Measurements from ENCODE around the gene GIPC1.
A peak's percentile ranks its signal among the peaks of the same experiment; 100 is the strongest.
"Not testable (repeated sequence)": the region's sequence is repeated elsewhere in the genome, so short reads cannot be mapped to it uniquely, and the experiment has no call there.

The GIPC1 gene

DNA sequence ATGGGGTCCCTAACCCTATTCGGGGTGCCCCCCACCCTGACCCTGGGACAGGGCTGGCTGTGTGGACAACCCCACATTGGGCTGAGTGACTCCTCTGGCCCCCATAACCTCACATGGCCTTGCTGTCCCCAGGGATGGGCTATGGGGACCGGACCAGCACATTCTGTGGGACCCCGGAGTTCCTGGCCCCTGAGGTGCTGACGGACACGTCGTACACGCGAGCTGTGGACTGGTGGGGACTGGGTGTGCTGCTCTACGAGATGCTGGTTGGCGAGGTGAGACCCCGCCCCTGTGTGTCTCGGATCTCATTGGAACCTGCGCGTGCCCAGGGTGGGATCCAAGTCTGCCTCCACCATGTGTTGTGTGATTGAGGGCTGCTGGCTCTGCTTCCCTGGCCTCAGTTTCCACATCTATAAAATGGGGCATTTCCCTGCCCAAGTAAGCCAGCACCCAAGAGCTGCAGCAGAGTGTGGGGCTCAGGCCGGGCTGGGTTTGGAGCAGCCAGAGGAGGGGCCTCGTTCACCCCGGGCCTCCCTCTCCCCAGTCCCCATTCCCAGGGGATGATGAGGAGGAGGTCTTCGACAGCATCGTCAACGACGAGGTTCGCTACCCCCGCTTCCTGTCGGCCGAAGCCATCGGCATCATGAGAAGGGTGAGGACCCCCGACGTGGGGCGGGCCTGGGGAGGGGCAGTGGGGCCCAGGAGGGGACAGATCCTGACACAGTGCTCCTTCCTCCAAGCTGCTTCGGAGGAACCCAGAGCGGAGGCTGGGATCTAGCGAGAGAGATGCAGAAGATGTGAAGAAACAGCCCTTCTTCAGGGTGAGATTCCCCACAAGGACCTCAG lies 25.7 kb downstream of the GIPC1 start:
- no peak for DNase-seq (ENCODE audit: low read depth)

GRCh38 chr19:14467816-14468215 lies 28.1 kb downstream of the GIPC1 start:
- DNase-seq (ENCODE audit: low read depth) = no peak

DNA sequence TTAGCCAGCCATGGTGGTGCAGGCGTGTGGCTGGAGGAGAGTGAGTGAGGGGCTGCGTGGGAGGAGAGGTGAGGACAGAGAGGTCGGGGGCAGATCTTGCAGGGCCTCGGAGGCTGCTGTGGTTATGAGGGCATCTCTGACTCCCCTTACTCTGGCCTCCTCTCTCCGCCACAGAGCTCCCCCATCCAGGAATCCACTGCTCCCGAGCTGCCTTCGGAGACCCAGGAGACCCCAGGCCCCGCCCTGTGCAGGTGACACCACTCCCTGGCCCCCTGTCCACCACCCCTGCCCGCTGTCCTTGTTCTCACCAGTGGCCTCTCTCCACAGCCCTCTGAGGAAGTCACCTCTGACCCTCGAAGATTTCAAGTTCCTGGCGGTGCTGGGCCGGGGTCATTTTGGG lies 28.5 kb downstream of the GIPC1 start:
- no peak for DNase-seq (ENCODE audit: low read depth)

DNA sequence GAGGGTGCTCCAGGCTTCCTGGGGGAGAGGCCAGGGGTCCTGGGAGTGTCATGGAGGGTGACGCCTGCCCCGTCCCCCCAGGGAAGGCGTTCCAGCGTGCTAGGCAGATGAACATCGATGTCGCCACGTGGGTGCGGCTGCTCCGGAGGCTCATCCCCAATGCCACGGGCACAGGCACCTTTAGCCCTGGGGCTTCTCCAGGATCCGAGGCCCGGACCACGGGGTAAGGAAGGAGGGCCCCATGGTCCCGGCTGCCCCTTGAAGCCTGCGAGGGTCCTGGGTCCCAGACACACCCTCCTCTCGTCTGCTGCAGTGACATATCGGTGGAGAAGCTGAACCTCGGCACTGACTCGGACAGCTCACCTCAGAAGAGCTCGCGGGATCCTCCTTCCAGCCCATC lies 32.2 kb downstream of the GIPC1 start:
- no peak for DNase-seq (ENCODE audit: low read depth)

DNA sequence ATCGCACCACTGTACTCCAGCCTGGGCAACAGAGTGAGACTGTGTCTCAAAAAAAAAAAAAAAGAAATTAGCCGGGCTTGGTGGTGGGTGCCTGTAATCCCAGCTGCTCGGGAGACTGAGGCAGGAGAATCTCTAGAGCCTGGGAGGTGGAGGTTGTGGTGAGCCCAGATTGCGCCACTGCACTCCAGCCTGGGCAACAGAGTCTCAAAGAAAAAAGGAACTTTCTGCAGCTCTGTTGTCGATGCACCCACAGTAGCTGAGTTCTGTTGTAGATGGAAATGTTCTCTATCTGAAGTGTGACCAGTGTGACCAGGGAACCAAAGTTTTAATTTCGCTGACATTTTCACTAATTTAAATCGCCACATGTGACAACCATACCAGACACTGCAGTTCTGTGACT lies 33.5 kb downstream of the GIPC1 start:
- DNase-seq (ENCODE audit: low read depth) = not testable (repeated sequence)

- no peak for DNase-seq (ENCODE audit: low read depth)
Measured at GRCh38 chr19:14460935-14461334, 35.0 kb downstream of the GIPC1 start.

GRCh38 chr19:14459703-14460102 lies 36.2 kb downstream of the GIPC1 start:
- DNase-seq (ENCODE audit: low read depth) = no peak

GRCh38 chr19:14452303-14452702 lies 43.6 kb downstream of the GIPC1 start:
- not testable (repeated sequence) for DNase-seq (ENCODE audit: low read depth)

DNA sequence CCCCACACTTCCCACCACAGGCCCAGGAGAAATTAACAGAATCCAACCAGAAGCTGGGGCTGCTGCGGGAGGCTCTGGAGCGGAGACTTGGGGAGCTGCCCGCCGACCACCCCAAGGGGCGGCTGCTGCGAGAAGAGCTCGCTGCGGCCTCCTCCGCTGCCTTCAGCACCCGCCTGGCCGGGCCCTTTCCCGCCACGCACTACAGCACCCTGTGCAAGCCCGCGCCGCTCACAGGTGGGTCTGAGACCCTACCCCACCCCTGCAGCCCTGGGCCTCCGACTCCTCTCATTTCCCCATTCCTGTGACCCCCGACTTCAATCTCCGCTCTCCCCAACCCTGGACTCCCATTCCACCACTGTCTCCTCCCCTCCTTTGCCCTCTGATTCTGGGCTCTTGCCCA lies 45.1 kb downstream of the GIPC1 start:
- no peak for DNase-seq (ENCODE audit: low read depth)

GRCh38 chr19:14450168-14450874 lies 45.6 kb downstream of the GIPC1 start:
- peak; percentile 57 for DNase-seq (ENCODE audit: low read depth)

GRCh38 chr19:14449321-14449720 lies 46.6 kb downstream of the GIPC1 start:
- DNase-seq (ENCODE audit: low read depth) = peak; percentile 44

GRCh38 chr19:14446336-14447036 lies 49.4 kb downstream of the GIPC1 start:
- no peak for DNase-seq (ENCODE audit: low read depth)

DNA sequence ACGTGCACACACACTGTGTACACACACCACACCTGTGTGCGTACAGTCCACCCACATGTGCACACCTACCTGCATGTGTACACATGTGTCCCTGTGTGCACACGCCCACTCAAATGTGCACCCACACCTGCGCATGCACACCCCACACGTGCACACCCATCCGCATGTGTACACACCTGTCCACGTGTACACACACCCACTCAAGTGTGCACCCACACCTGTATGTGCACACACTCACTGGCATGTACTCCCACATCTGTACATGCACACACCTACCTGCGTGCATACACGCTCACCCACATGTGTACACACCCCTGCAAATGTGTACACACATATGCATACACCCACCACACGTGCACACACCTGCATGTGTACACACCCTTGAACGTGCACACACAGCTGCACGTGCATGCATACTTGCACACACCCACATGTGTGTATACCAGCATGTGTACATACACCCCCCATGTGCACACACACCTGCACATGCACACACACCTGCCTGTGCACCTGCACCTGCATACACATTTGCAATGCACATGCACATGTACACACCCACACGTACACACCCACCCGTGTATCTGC lies 52.2 kb downstream of the GIPC1 start:
- DNase-seq (ENCODE audit: low read depth) = no peak

- DNase-seq (ENCODE audit: low read depth) = no peak
Measured at GRCh38 chr19:14442891-14443631, 52.9 kb downstream of the GIPC1 start.

GRCh38 chr19:14441041-14441938 lies 54.6 kb downstream of the GIPC1 start:
- DNase-seq (ENCODE audit: low read depth) = no peak

DNA sequence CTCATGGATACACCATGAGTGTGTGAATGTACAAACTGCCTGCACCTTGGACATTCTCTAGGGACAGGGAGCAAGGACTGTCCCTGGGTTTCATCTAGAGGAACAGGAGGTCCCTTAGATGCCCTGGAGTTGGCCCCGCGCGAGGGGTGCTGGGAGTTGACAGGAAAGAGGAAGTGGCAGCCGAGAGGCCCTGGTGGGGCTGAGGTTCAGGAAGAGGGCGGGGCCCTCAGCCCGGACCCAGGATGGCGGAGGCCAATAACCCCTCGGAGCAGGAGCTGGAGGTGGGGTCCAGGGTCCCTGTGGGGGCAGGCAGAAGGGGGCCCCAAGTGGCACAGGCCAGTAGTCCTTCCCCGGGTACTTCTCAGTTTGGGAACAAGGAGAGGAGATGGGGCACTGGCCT lies 55.9 kb downstream of the GIPC1 start:
- no peak for DNase-seq (ENCODE audit: low read depth)

DNA sequence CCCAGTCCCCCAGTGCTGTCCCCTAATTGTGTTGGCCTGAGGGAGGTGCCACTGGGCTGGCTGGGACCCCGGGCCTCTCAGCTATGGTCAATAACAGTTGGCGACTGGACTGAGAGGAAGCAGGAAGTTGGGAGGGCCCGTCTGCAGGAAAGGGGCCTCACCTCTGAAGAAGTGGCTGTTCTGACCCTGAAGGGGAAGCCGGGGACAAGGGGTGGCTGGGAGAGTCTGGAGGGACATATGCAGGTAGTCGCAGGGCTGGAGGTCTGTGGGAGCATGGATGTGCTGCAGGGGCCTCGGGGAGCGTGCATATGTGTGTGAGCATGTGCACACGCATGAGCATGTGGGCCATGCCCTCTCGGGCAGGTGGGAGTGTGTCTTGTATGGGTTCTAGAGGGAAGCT lies 56.9 kb downstream of the GIPC1 start:
- DNase-seq (ENCODE audit: low read depth) = no peak

GRCh38 chr19:14437578-14438140 lies 58.3 kb downstream of the GIPC1 start:
- DNase-seq (ENCODE audit: low read depth) = peak; percentile 72

GRCh38 chr19:14435320-14436050 lies 60.4 kb downstream of the GIPC1 start:
- DNase-seq (ENCODE audit: low read depth) = no peak
